Effector memory CD4-positive, alpha-beta T cell (primary cell): ENCODE data around the gene ACACA.

Source experiments
- DNase-seq, 3 donors: peaks; one replicate each; pipeline ENCODE4 v3.0.0-alpha.2; 2020
- H3K27ac ChIP-seq: 2 replicates; pipeline ENCODE4 v1.7.0; 2013; ENCODE audit warnings: mild to moderate bottlenecking, low read length, moderate library complexity; ENCODE audit not compliant: insufficient read depth, poor library complexity, severe bottlenecking
- H3K27me3 ChIP-seq: replicated peaks from 2 replicates; pipeline ENCODE4 v1.7.0; 2013; ENCODE audit warnings: mild to moderate bottlenecking, low read length; ENCODE audit not compliant: insufficient read depth, control insufficient read depth, poor library complexity, severe bottlenecking
- H3K36me3 ChIP-seq: 2 replicates; pipeline ENCODE4 v1.7.0; 2013; ENCODE audit warnings: mild to moderate bottlenecking, low read length, moderate library complexity; ENCODE audit not compliant: control insufficient read depth, insufficient read depth
- H3K4me1 ChIP-seq: 2 replicates; pipeline ENCODE4 v1.7.0; 2013; ENCODE audit warnings: low read length, mild to moderate bottlenecking; ENCODE audit not compliant: control insufficient read depth, insufficient read depth, poor library complexity, severe bottlenecking
- H3K4me3 ChIP-seq: 2 replicates; pipeline ENCODE4 v1.7.0; 2013; ENCODE audit warnings: low read length, low read depth, mild to moderate bottlenecking; ENCODE audit not compliant: insufficient read depth, poor library complexity, severe bottlenecking
- H3K9me3 ChIP-seq: 2 replicates; pipeline ENCODE4 v1.7.0; 2013; ENCODE audit warnings: mild to moderate bottlenecking, low read length, moderate library complexity; ENCODE audit not compliant: control insufficient read depth

The ACACA gene

GRCh38 chr17:37062021-37062420 is 344.6 kb downstream of the ACACA start:
- DNase-seq, result no peak
- Histone ChIP-seq H3K27me3 (no peaks in the 10 kb centered on the region), H3K36me3 (peaks cover under 1% of the 10 kb centered on the region), H3K27ac (no peak overlapping the region), H3K4me1 (no peaks in the 10 kb centered on the region), H3K4me3 (no peak overlapping the region), H3K9me3 (no peaks in the 10 kb centered on the region)

- Histone ChIP-seq H3K4me3 (no peak overlapping the region), H3K4me1 (no peaks in the 10 kb centered on the region)
- no peak for DNase-seq
Observed at GRCh38 chr17:37060928-37061327, 345.7 kb downstream of the ACACA start.

GRCh38 chr17:37060094-37060493 is 346.5 kb downstream of the ACACA start:
- DNase-seq, result no peak
- Histone ChIP-seq H3K27me3 (no peaks in the 10 kb centered on the region), H3K4me1 (no peaks in the 10 kb centered on the region), H3K27ac (no peak overlapping the region), H3K9me3 (no peaks in the 10 kb centered on the region), H3K4me3 (no peak overlapping the region), H3K36me3 (peaks cover 7% of the 10 kb centered on the region)

More at GRCh38 chr17:37060928-37061327, 345.7 kb downstream of the ACACA start:
- no peaks in the 10 kb centered on the region for H3K9me3 ChIP-seq
- peaks cover 7% of the 10 kb centered on the region for H3K36me3 ChIP-seq
- no peaks in the 10 kb centered on the region for H3K27me3 ChIP-seq
- H3K27ac ChIP-seq, result no peak overlapping the region

GRCh38 chr17:37059493-37059892 is 347.1 kb downstream of the ACACA start:
- Histone ChIP-seq H3K9me3 (no peaks in the 10 kb centered on the region), H3K27ac (no peak overlapping the region), H3K4me1 (no peaks in the 10 kb centered on the region), H3K36me3 (peaks cover 7% of the 10 kb centered on the region), H3K27me3 (no peaks in the 10 kb centered on the region), H3K4me3 (no peak overlapping the region)
- no peak for DNase-seq

GRCh38 chr17:37056622-37057021 is 350.0 kb downstream of the ACACA start:
- Histone ChIP-seq H3K27ac (no peak overlapping the region), H3K36me3 (peaks cover 11% of the 10 kb centered on the region), H3K9me3 (no peaks in the 10 kb centered on the region), H3K27me3 (no peaks in the 10 kb centered on the region), H3K4me3 (no peak overlapping the region), H3K4me1 (no peaks in the 10 kb centered on the region)
- no peak for DNase-seq

- H3K36me3 ChIP-seq, result peaks cover 24% of the 10 kb centered on the region
- H3K27ac ChIP-seq, result no peak overlapping the region
- no peak overlapping the region for H3K4me3 ChIP-seq
- DNase-seq, result no peak
- no peaks in the 10 kb centered on the region for H3K9me3 ChIP-seq
- H3K27me3 ChIP-seq, result no peaks in the 10 kb centered on the region
- H3K4me1 ChIP-seq, result no peaks in the 10 kb centered on the region
Observed at GRCh38 chr17:37054894-37055293, 351.7 kb downstream of the ACACA start.

GRCh38 chr17:37052450-37052849 is 354.2 kb downstream of the ACACA start:
- Histone ChIP-seq H3K4me3 (no peak overlapping the region), H3K4me1 (no peaks in the 10 kb centered on the region), H3K36me3 (peaks cover 25% of the 10 kb centered on the region), H3K27me3 (no peaks in the 10 kb centered on the region), H3K27ac (no peak overlapping the region), H3K9me3 (no peaks in the 10 kb centered on the region)
- DNase-seq, result no peak

- Histone ChIP-seq H3K27ac (no peak overlapping the region), H3K36me3 (peaks cover 22% of the 10 kb centered on the region), H3K9me3 (no peaks in the 10 kb centered on the region), H3K27me3 (no peaks in the 10 kb centered on the region), H3K4me1 (no peaks in the 10 kb centered on the region), H3K4me3 (no peak overlapping the region)
- DNase-seq, result no peak
Observed at GRCh38 chr17:37051833-37052232, 354.8 kb downstream of the ACACA start.

- Histone ChIP-seq H3K27me3 (no peaks in the 10 kb centered on the region), H3K36me3 (peaks cover 18% of the 10 kb centered on the region)
Observed at GRCh38 chr17:37051381-37051780, 355.3 kb downstream of the ACACA start.

GRCh38 chr17:37050920-37051319 is 355.7 kb downstream of the ACACA start:
- DNase-seq, result no peak
- Histone ChIP-seq H3K9me3 (no peaks in the 10 kb centered on the region), H3K27ac (no peak overlapping the region), H3K27me3 (no peaks in the 10 kb centered on the region), H3K4me1 (no peaks in the 10 kb centered on the region), H3K4me3 (no peak overlapping the region), H3K36me3 (peaks cover 18% of the 10 kb centered on the region)

More at GRCh38 chr17:37051381-37051780, 355.3 kb downstream of the ACACA start:
- no peak overlapping the region for H3K27ac ChIP-seq
- H3K4me1 ChIP-seq, result no peaks in the 10 kb centered on the region
- no peak overlapping the region for H3K4me3 ChIP-seq
- DNase-seq, result no peak
- H3K9me3 ChIP-seq, result no peaks in the 10 kb centered on the region

GRCh38 chr17:37048811-37049210 is 357.8 kb downstream of the ACACA start:
- Histone ChIP-seq H3K27ac (no peak overlapping the region), H3K9me3 (no peaks in the 10 kb centered on the region), H3K4me3 (no peak overlapping the region), H3K27me3 (no peaks in the 10 kb centered on the region), H3K36me3 (peaks cover 30% of the 10 kb centered on the region), H3K4me1 (no peaks in the 10 kb centered on the region)
- no peak for DNase-seq
